NCI-H2029 treated with DMSO at 0.1 percent for 48 hours (cell line): ENCODE data around the gene ZCCHC3.

Experiments
- DNase-seq: peaks from one replicate; lab custom pipeline; 2025; lab: John Stamatoyannopoulos, UW

ZCCHC3 gene

DNA sequence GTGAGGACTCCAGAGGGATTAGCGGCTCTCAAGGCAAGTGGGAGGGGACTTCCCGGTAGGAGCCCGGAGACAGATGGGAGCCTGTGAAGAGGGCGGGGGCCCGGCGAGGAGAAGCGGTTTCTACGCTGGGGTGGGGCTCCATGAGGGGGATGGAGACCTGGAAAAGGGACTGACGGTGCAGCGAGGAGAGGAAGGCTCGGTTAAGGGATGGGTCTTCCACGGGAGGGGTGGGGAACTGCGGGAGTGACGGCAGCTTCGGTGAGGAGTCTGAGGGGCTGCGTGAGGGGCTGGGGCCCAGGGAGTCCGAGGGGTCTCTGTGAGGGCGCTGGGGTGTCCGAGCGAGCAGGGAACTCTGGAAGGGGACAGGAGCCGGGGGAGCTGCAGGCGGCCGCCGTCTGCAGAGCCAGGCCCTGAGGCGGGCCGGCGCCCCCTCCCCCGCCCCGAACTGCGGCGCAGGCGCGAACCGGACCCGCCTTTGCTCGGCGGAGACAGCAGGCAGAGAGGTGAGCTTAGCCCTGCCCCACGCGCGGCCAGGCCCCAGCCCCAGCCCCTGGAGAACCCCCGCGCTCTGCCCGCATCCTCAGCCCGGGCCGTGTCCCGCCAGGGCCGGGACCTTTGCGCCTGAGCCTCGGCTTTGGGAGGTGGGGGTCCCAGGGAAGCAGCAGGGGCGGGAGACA lies 49.4 kb downstream of the ZCCHC3 start, which contains the start of gene NRSN2:
TSS of gene NRSN2 (plus strand) at position 472 of the 677 bp plus-strand sequence. CDS start 2,533 bp downstream, outside the sequence.
- DNase-seq: no peak

DNA sequence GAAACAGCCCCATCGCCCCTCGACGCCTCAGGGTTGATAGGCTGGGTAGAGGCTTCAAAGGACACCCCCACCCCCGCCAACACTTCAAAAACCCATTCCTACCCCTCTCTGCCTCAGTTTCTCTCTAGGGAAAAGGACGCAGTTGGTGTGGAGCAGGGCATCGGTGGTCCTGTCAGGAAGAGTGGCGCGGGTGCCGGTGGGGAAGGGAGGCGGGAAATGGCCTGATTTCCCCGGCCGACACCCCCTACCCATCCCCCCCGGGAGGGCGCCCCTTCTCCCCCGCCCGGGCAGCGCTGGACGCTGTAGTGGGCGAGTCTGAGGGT lies 49.9 kb downstream of the ZCCHC3 start:
- DNase-seq: no peak

DNA sequence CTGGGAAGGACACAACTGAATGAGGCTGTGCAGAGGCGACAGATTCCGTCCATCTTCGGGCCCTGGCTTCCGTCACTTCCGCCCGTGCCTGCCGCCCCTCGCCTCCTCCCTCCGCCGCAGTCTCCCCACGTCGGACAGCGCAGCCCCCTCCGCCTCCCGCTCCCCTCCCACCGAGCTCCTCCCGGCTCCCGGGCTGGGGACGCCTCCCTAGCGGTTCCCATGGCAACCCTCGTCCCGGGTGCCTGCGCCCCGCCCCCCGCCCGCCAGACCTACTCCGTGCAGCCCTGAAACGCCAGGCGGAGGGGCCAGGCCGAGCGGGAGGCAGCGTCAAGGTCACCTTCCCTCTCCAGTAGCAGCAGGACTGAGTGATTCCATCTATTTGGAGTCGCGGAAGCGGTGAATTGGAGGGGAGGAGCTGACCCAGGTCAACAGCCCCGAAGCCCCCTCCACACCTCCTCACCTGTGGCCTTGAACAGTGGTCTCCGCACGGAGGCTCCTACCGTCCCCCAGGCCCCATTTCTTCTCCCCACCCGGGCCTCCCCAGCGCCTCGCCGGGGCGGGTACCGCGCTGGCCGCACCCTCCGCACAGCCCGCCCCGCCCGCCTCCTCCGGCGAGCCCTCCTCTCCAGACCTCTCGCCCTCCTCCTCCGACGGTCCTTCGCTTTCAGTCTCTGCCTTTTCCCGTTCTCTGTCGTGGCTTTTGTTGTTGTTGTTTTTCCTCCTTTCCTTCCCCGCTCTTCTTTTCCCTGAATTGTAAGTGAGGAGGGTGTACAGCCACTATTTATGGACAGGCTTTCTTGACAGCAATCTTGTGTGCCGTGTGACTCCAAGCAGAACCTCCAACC lies 50.5 kb downstream of the ZCCHC3 start:
- DNase-seq: peak; percentile 60

DNA sequence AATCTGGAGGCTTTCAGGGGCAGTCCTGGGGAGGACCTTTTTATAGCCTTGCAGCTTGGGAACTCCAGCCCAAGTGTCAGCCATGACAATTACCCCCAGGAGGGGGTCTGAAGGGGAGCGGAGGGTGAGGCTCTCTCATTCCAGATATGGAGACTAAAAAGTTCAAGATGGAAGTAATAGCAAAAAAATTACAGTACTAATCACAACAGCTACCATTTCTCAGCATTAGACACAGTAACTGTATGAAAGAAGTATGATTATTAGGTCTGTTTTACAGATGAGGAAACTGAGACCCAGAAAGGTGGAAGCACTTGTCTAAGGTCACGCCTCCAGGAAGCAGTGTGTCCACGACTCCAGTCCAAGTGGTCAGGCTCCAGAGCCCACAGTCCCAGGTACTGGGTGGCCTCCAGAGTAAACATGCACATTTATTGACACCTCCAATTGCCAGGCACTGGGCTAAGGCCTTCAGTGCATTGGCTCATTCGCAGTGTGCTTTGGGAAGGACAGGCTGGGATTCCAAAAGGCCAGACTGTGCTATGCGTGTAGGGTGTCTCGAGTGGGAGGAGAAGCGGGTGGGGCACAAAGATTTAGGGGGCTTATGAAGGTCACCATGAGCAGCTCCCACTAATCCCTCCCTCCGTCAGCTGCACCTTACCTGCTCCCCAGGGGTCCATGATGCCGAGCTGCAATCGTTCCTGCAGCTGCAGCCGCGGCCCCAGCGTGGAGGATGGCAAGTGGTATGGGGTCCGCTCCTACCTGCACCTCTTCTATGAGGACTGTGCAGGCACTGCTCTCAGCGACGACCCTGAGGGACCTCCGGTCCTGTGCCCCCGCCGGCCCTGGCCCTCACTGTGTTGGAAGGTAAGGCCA lies 51.8 kb downstream of the ZCCHC3 start:
- DNase-seq: no peak
